Right lobe of liver (tissue), 4 donors: ENCODE measurements around the gene TSTD2.

Experiments used
- POLR2A ChIP-seq: fragments of 450-650 bp; IDR thresholded peaks from one replicate; pipeline ENCODE4 v1.6.1; 2017; ENCODE audit warnings: antibody characterized with exemption, mild to moderate bottlenecking
- TF ChIP-seq, protein P1 (sequence below), 4 donors: fragments of 200-600 bp in 3 of 4; fragments of 450-650 bp in 1 of 4; IDR thresholded peaks; one replicate each; pipeline versions ENCODE4 v1.5.1 to v1.8.0; 2016 to 2022; ENCODE audit warnings: antibody characterized with exemption in 4 of 4, mild to moderate bottlenecking in 2 of 4
- donor health status: DM: no; HTN: no; CAD: no.
- donor health status: DM: no; HTN: no; CAD: no.
- donor health status: DM: no; HTN: yes; CAD: no.

DNA sequence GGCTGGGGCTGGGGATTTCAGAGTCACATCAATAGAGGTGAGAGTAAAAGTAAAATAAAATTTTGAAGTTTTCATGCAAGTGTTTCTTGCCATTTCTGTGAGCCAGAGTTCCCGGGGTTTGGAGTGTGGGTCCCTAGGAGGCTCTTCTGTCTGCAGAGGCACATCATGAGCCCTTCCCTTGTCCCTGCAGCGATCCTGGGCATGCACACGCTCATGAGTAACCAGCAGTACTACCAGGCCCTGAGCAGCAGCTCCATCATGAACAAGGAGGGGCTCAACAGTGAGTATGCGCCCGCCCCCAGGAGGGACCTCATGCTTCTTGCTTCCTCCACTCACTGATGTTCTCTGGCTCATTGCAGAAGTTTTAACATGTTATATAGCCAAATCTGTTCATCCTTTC, 70.6 kb downstream of the TSTD2 start:
- no peak for TF ChIP-seq POLR2A
- TF ChIP-seq, protein P1, sequence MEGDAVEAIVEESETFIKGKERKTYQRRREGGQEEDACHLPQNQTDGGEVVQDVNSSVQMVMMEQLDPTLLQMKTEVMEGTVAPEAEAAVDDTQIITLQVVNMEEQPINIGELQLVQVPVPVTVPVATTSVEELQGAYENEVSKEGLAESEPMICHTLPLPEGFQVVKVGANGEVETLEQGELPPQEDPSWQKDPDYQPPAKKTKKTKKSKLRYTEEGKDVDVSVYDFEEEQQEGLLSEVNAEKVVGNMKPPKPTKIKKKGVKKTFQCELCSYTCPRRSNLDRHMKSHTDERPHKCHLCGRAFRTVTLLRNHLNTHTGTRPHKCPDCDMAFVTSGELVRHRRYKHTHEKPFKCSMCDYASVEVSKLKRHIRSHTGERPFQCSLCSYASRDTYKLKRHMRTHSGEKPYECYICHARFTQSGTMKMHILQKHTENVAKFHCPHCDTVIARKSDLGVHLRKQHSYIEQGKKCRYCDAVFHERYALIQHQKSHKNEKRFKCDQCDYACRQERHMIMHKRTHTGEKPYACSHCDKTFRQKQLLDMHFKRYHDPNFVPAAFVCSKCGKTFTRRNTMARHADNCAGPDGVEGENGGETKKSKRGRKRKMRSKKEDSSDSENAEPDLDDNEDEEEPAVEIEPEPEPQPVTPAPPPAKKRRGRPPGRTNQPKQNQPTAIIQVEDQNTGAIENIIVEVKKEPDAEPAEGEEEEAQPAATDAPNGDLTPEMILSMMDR (IDR thresholded peaks at IDR 0.05) = no peak
